ENCODE results near the gene TFDP1. TPM values are rescaled to one million over a fixed set of nuclear protein-coding genes. Genes with fewer than 3 reads are reported as not detected.

Gene TFDP1
- total and polyA plus RNA-seq, 8 donors, result 27.3 to 207 (median 56.3) TPM

GRCh38 chr13:113537909-113538688, 46.5 kb upstream of the TFDP1 start:
- Histone ChIP-seq H3K4me1 (no peaks in the 10 kb centered on the region), H3K36me3 (peaks cover 28 to 87% (median 78%) of the 10 kb centered on the region in 4 donors), H3K9me3 (peaks cover 0 to 8% (median 0%) of the 10 kb centered on the region in 4 donors), H3K27me3 (no peaks in the 10 kb centered on the region), H3K4me3 (no peak overlapping the region), H3K27ac (no peak overlapping the region)
- 91 to 95% (median 92%) methylated on average over 21 of the region's 21 CpGs for WGBS, 5 donors
- intact Hi-C loops (cut with DNase I; ENCODE audit: low total_unique reads), result no loop called here
- TF ChIP-seq EP300 (IDR thresholded peaks at IDR 0.05) (no peak), CTCF (IDR thresholded peaks at IDR 0.05) (no peak), POLR2A (IDR thresholded peaks at IDR 0.05) (no peak), POLR2AphosphoS5 (IDR thresholded peaks at IDR 0.05) (no peak)
- no peak for DNase-seq

- intact Hi-C loops (cut with DNase I; ENCODE audit: low total_unique reads), result no loop called here
- H3K27ac ChIP-seq, result no peak overlapping the region
- peaks cover 0 to 8% (median 0%) of the 10 kb centered on the region in 4 donors for H3K9me3 ChIP-seq
- WGBS, 5 donors, result 92 to 97% (median 96%) methylated on average over 28 of the region's 28 CpGs
- H3K4me1 ChIP-seq, result peaks cover 0 to 3% (median 0%) of the 10 kb centered on the region in 4 donors
- H3K4me3 ChIP-seq, result no peak overlapping the region
- DNase-seq, result no peak
- TF ChIP-seq POLR2AphosphoS5 (IDR thresholded peaks at IDR 0.05) (no peak), CTCF (IDR thresholded peaks at IDR 0.05) (no peak), POLR2A (IDR thresholded peaks at IDR 0.05) (no peak), EP300 (IDR thresholded peaks at IDR 0.05) (no peak)
- peaks cover 28 to 83% (median 77%) of the 10 kb centered on the region in 4 donors for H3K36me3 ChIP-seq
- no peaks in the 10 kb centered on the region for H3K27me3 ChIP-seq
These were observed 45.9 kb upstream of the TFDP1 start for GRCh38 chr13:113538689-113539058.

GRCh38 chr13:113539176-113539575, 45.4 kb upstream of the TFDP1 start:
- H3K4me3 ChIP-seq, result no peak overlapping the region
- no peak for TF ChIP-seq POLR2A (IDR thresholded peaks at IDR 0.05)
- no peak for TF ChIP-seq POLR2AphosphoS5 (IDR thresholded peaks at IDR 0.05)
- no peak for TF ChIP-seq EP300 (IDR thresholded peaks at IDR 0.05)
- no peak for TF ChIP-seq CTCF (IDR thresholded peaks at IDR 0.05)
- peaks cover 28 to 83% (median 79%) of the 10 kb centered on the region in 4 donors for H3K36me3 ChIP-seq
- no peaks in the 10 kb centered on the region for H3K27me3 ChIP-seq
- 89 to 97% (median 94%) methylated on average over 18 of the region's 18 CpGs for WGBS, 5 donors
- intact Hi-C loops (cut with DNase I; ENCODE audit: low total_unique reads), result no loop called here
- H3K27ac ChIP-seq, result no peak overlapping the region
- no peak for DNase-seq
- peaks cover 0 to 8% (median 0%) of the 10 kb centered on the region in 4 donors for H3K4me1 ChIP-seq
- peaks cover 0 to 8% (median 0%) of the 10 kb centered on the region in 4 donors for H3K9me3 ChIP-seq

GRCh38 chr13:113539822-113540221, 44.7 kb upstream of the TFDP1 start:
- H3K4me1 ChIP-seq, result peaks cover 0 to 11% (median 2%) of the 10 kb centered on the region in 4 donors
- intact Hi-C loops (cut with DNase I; ENCODE audit: low total_unique reads), result no loop called here
- H3K27me3 ChIP-seq, result no peaks in the 10 kb centered on the region
- 93 to 96% (median 95%) methylated on average over 15 of the region's 15 CpGs for WGBS, 5 donors
- no peak for DNase-seq
- no peak overlapping the region for H3K4me3 ChIP-seq
- TF ChIP-seq CTCF (IDR thresholded peaks at IDR 0.05), result no peak
- no peak for TF ChIP-seq POLR2AphosphoS5 (IDR thresholded peaks at IDR 0.05)
- TF ChIP-seq EP300 (IDR thresholded peaks at IDR 0.05), result no peak
- no peak for TF ChIP-seq POLR2A (IDR thresholded peaks at IDR 0.05)
- peaks cover 0 to 8% (median 0%) of the 10 kb centered on the region in 4 donors for H3K9me3 ChIP-seq
- peaks cover 28 to 83% (median 78%) of the 10 kb centered on the region in 4 donors for H3K36me3 ChIP-seq
- H3K27ac ChIP-seq, result no peak overlapping the region
